Right cardiac atrium (tissue), 5 donors: Measurements from ENCODE around the gene FAAH. TPM values are rescaled to one million over a fixed set of nuclear protein-coding genes. Genes with fewer than 3 reads are reported as not detected.
"Not testable (repeated sequence)": the region's sequence is repeated elsewhere in the genome, so short reads cannot be mapped to it uniquely, and the experiment has no call there.

Experiments used
- ATAC-seq, 2 donors: fragments of 200-7000 bp; cut with Tn5 transposase; one replicate each; pipeline versions ENCODE4 v1.8.0 to v1.9.1; 2020; ENCODE audit warnings: moderate library complexity in 2 of 2, mild to moderate bottlenecking in 1 of 2
- DNase-seq, 3 donors: peaks; one replicate each; pipeline ENCODE4 v3.0.0-alpha.2; 2020
- H3K27ac ChIP-seq: one replicate; pipeline ENCODE4 v1.5.1; 2013; ENCODE audit warnings: mild to moderate bottlenecking, low read length, control low read depth, moderate library complexity
- H3K27me3 ChIP-seq: one replicate; pipeline ENCODE4 v1.6.1; 2013; ENCODE audit not compliant: control insufficient read depth, insufficient read depth
- H3K4me1 ChIP-seq: one replicate; pipeline ENCODE4 v1.6.1; 2013; ENCODE audit warnings: low read length; ENCODE audit not compliant: control insufficient read depth, insufficient read depth
- H3K4me3 ChIP-seq: one replicate; pipeline ENCODE4 v1.5.1; 2013; ENCODE audit warnings: low read length, control low read depth
- H3K9me3 ChIP-seq: one replicate; pipeline ENCODE4 v1.6.1; 2013; ENCODE audit warnings: low read length; ENCODE audit not compliant: control insufficient read depth
- WGBS: extraction: QIAGEN DNeasy Blood & Tissue Kit; methylation state at CpG from one replicate; pipeline ENCODE4 v1.1.7; 2013; 5-methylcytosine and 5-hydroxymethylcytosine counted together
- intact Hi-C, 4 donors: fragments of 100-400 bp; cut with DNase I; formaldehyde crosslinking; loops; one replicate each; pipeline versions ENCODE4 v1.11.0 to v1.14.0; 2022 to 2023
- long read RNA-seq, 4 donors: library from polyadenylated mRNA; unstranded; transcript quantifications; one replicate each; pipeline ENCODE4 v2.0.0, GENCODE V29; 2020 to 2021
- polyA plus RNA-seq: library from polyadenylated mRNA; stranded (reverse); fragments of 200-250 nt; gene quantifications from one replicate; pipeline ENCODE4 v1.2.3, GENCODE V29; 2013
- total RNA-seq, 4 donors: library from RNA; stranded (reverse); fragmentation: NEBNext Ultra II Directional; extraction: Animal tissue kit (Norgen Biotek cat#: 25700); gene quantifications; one replicate each; pipeline ENCODE4 v1.2.1, GENCODE V29; 2021
- donor health status: healthy with polysubstance abuse.
- donor health status: DM: no; HTN: yes; CAD: no.
- donor health status: DM: no; HTN: no; CAD: no.
- donor health status: DM: no; HTN: yes; CAD: no; lungs with severe emphysema.
- donor health status: DM: yes; HTN: yes; CAD: no.

FAAH gene
- total RNA-seq (10 to 100 TPM in 3 of 4 donors, 1 to 10 TPM in 1; 4.8 to 17.2 (median 14.7) TPM), polyA plus RNA-seq (10.4 TPM)
- long read RNA-seq, donor 1, transcript FAAH-201 (15 exons, 2,094 nt) = major isoform, 25 of 46 reads
- long read RNA-seq, donor 1, partial matches to known transcripts = 5 of 46 reads
- long read RNA-seq, donor 1, other reads (novel, unspliced or antisense) = 16 of 46 reads
- long read RNA-seq, donor 2, transcript FAAH-201 (15 exons, 2,094 nt) = major isoform, 12 of 27 reads
- long read RNA-seq, donor 2, partial matches to known transcripts = 1 of 27 reads
- long read RNA-seq, donor 2, other reads (novel, unspliced or antisense) = 14 of 27 reads
- long read RNA-seq, donor 3, transcript FAAH-201 (15 exons, 2,094 nt) = major isoform, 28 of 48 reads
- long read RNA-seq, donor 3, partial matches to known transcripts = 2 of 48 reads
- long read RNA-seq, donor 3, other reads (novel, unspliced or antisense) = 18 of 48 reads
- long read RNA-seq, donor 4, transcript FAAH-201 (15 exons, 2,094 nt) = major isoform, 18 of 34 reads
- long read RNA-seq, donor 4, partial matches to known transcripts = 1 of 34 reads
- long read RNA-seq, donor 4, other reads (novel, unspliced or antisense) = 15 of 34 reads

DNA sequence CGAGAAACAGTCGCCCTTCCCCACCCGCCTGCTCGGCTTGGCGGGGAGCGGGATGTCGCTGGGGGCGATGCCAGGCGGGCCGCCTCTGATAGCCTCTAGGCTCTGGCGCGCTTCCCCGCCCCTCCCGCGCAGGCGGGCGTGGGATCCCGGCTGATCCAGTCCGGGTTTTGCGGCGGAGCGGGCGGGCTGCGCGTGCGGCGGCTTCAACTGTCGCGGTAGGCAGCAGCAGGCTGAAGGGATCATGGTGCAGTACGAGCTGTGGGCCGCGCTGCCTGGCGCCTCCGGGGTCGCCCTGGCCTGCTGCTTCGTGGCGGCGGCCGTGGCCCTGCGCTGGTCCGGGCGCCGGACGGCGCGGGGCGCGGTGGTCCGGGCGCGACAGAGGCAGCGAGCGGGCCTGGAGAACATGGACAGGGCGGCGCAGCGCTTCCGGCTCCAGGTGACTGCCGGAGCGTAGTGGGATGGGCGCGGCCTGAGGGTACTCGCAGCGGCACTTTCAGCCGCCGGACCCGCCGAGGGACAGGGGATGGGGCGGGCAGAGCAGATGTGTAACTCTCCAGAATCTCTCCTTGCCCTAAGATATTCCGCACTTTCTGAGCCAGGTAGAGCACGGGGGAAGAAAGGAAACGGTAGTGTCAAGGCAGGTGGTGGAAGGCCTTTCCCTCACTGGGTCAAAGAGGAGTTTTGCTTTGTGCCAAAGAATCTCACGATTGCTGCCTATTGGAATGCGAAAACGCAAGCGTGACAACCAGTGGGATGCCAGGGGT lies at the start of gene FAAH:
Gene FAAH, plus strand, starts transcription at position 210 of the 764 bp plus-strand sequence. Its CDS starts 32 bp downstream, at position 242.
- Histone ChIP-seq H3K27me3 (no peaks in the 10 kb centered on the region), H3K4me1 (peaks cover 5% of the 10 kb centered on the region), H3K9me3 (no peaks in the 10 kb centered on the region), H3K27ac (no peak within 1 kb of the TSS), H3K4me3 (peak within 1 kb of the TSS; percentile 61)
- intact Hi-C loops = no loop called here
- peak; percentile 74 to 77 for ATAC-seq
- peak; percentile 61 to 86 (median 81) for DNase-seq
- 3% methylated on average over 75 of the region's 75 CpGs for WGBS

DNA sequence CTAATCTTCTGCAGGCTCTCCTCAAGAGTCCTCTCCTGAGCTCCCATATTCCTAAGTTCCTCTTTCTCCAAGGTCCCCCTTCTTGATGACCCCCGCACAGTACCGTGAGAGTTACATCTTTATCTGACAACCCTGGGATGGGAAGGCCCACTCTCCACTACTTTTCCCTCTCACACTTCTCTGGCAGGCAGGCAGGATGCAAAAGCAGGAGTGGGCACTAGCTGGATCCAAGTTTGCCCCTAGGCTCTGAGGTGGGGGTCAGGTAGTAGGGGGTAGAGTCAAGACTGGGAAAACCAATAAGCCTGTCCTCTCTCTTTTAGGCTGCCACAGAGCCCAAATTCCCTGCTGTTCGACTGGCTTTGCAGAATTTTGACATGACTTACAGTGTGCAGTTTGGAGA lies 49.6 kb upstream of the FAAH start:
- Histone ChIP-seq H3K9me3 (no peaks in the 10 kb centered on the region), H3K4me3 (no peak overlapping the region), H3K27me3 (no peaks in the 10 kb centered on the region), H3K4me1 (no peaks in the 10 kb centered on the region), H3K27ac (no peak overlapping the region)
- DNase-seq = no peak
- intact Hi-C loops = loop anchor here in 1 of 4 donors (5.0 to 10.0 kb wide), 2 partner anchors 42 to 100 kb away; partner anchors contain the start of genes LRRC41, RAD54L and UQCRH
- WGBS = 80% methylated on average over 3 of the region's 3 CpGs
- no peak for ATAC-seq

DNA sequence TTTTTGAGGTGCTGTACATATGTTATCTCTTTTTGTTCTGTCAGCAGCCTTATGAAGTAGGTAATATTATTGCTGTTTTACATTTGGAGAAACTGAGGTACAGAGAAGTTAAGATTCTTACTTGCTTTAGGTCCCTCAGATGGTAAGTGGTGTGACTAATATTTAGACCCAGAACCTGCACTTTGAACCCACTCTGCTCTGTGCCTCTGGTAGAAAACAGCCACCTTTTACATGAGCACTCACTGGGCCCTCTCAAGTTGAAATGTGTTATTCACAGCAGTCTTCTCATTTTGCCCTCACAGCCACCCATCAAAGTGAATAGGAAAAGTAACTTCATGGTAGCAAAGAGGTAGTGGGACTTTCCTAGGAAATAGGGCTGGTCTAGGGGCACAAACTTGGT lies 48.8 kb upstream of the FAAH start:
- no peaks in the 10 kb centered on the region for H3K27me3 ChIP-seq
- ATAC-seq = no peak
- intact Hi-C loops = loop anchor here in 1 of 4 donors (10.0 kb wide), 1 partner anchor 100 kb away; the partner anchor contains the start of gene RAD54L

DNA sequence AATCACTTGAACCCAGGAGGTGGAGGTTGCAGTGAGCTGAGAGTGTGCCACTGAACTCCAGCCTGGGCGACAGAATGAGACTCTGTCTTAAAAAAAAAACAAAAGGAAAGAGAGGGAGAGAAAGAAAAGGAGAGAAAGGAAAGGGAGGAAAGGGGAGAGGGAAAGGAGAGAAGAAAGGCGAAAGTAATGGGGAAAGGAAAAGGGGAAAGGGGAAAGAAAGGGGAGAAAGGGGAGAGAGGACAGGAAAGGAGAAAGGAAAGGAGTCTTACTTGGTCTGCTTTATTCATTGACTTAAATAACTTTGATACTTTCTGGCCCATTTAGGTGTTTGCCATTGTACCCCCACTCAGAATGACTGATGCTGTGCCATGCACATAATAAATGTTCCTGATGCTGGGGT lies 41.8 kb upstream of the FAAH start:
- Histone ChIP-seq H3K4me1 (no peaks in the 10 kb centered on the region), H3K9me3 (no peaks in the 10 kb centered on the region), H3K27ac (no peak overlapping the region), H3K27me3 (no peaks in the 10 kb centered on the region), H3K4me3 (no peak overlapping the region)
- ATAC-seq = no peak
- DNase-seq = no peak
- intact Hi-C loops = no loop called here
- WGBS = 85% methylated on average over 2 of the region's 2 CpGs

More for the DNA sequence above, 48.8 kb upstream of the FAAH start:
- no peaks in the 10 kb centered on the region for H3K9me3 ChIP-seq
- no peaks in the 10 kb centered on the region for H3K4me1 ChIP-seq
- no peak overlapping the region for H3K27ac ChIP-seq
- DNase-seq = no peak
- no peak overlapping the region for H3K4me3 ChIP-seq

GRCh38 chr1:46355920-46356319 lies 38.2 kb upstream of the FAAH start:
- H3K27me3 ChIP-seq, H3K4me3 ChIP-seq, H3K4me1 ChIP-seq, H3K27ac ChIP-seq, H3K9me3 ChIP-seq, DNase-seq, ATAC-seq, intact Hi-C loops: not testable (repeated sequence)
- WGBS = 84% methylated on average over 5 of the region's 5 CpGs

DNA sequence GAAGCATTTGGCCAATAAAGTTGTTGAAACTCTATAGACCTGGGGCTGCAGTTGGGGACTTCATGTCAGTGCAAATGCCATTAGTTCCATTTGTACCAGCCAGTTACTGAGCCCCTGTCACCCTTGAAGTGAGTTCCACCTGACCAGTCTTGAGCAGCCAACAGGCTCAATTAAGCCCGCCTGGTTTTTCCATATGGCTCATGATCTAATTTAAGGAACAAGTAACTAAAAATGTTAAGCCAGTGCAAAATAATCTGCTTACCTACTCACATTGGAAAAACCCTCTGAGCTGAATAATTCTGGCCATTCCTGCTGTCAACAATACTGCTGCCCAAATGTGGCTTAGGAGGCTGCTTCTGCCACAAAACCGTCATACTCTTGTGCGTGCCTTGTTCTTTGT lies 32.0 kb upstream of the FAAH start:
- Histone ChIP-seq H3K4me3 (no peak overlapping the region), H3K27me3 (no peaks in the 10 kb centered on the region), H3K4me1 (no peaks in the 10 kb centered on the region), H3K27ac (no peak overlapping the region), H3K9me3 (no peaks in the 10 kb centered on the region)
- ATAC-seq = no peak
- WGBS = 93% methylated on average over 3 of the region's 3 CpGs
- no peak for DNase-seq
- intact Hi-C loops = no loop called here

GRCh38 chr1:46363121-46363520 lies 31.0 kb upstream of the FAAH start:
- WGBS = 97% methylated on average over 5 of the region's 5 CpGs
- intact Hi-C loops = no loop called here

DNA sequence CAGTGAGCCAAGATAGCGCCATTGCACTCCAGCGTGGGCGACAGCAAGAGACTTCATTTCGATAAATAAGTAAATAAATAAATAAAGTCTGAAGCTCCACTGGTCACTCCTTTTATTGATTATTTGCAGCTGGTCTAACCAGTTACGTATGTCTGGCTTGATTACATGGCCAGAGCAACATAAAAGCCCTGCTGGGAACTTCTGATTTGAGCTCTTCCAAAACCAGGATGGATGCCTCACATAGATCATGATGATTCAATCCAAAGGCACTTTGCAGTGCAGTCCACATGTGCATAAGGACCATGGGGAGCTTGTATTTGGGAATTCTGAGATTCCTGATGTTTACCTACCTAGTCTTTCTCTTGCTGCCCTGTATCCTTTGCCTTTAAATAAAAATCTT lies 29.5 kb upstream of the FAAH start:
- intact Hi-C loops = no loop called here
- no peak overlapping the region for H3K27ac ChIP-seq
- no peaks in the 10 kb centered on the region for H3K9me3 ChIP-seq
- no peaks in the 10 kb centered on the region for H3K27me3 ChIP-seq
- no peak for ATAC-seq
- no peak for DNase-seq
- 87% methylated on average over 5 of the region's 5 CpGs for whole genome bisulfite sequencing
- H3K4me3 ChIP-seq = no peak overlapping the region
- H3K4me1 ChIP-seq = no peaks in the 10 kb centered on the region

More at GRCh38 chr1:46363121-46363520, 31.0 kb upstream of the FAAH start:
- Histone ChIP-seq H3K4me3 (no peak overlapping the region), H3K4me1 (no peaks in the 10 kb centered on the region), H3K9me3 (no peaks in the 10 kb centered on the region), H3K27me3 (no peaks in the 10 kb centered on the region), H3K27ac (no peak overlapping the region)
- ATAC-seq (no peak), DNase-seq (no peak)

DNA sequence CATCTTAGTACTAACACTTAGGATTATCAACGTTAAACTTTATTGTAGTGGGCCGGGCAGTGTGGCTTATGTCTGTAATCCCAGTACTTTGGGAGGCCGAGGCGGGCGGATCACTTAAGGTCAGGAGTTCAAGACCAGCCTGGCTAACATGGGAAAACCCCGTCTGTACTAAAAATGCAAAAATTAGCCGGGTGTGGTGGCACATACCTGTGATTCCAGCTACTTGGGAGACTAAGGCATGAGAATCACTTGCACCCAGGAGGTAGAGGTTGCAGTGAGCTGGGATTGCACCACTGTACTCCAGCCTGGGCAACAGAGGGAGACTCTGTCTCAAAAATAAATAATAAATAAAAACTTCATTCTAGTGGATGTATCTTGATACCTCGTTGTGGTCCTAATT lies 28.3 kb upstream of the FAAH start:
- intact Hi-C loops, H3K27me3 ChIP-seq, ATAC-seq, DNase-seq, H3K4me3 ChIP-seq, H3K9me3 ChIP-seq, H3K4me1 ChIP-seq, H3K27ac ChIP-seq: not testable (repeated sequence)
- 95% methylated on average over 8 of the region's 8 CpGs for WGBS

GRCh38 chr1:46367072-46367471 lies 27.0 kb upstream of the FAAH start:
- ATAC-seq (no peak), DNase-seq (no peak)
- intact Hi-C loops = no loop called here
- Histone ChIP-seq H3K4me3 (no peak overlapping the region), H3K4me1 (no peaks in the 10 kb centered on the region), H3K27ac (no peak overlapping the region), H3K9me3 (no peaks in the 10 kb centered on the region), H3K27me3 (no peaks in the 10 kb centered on the region)
- WGBS = 85% methylated on average over 3 of the region's 3 CpGs

DNA sequence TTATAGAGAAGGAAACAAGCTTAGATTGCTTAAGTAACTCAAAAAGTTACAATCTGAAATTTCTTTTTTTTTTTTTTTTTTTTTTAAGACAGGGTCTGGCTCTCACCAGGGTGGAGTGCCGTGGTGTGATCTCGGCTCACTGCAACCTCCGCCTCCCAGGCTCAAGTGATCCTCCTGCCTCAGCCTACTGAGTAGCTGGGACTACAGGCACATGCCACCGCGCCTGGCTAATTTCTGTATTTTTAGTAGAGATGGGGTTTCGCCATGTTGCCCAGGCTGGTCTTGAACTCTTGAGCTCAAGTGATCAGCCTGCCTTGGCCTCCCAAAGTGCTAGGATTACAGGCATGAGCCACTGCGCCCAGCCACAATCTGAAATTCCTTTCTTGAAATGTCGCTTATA lies 26.4 kb upstream of the FAAH start:
- H3K27me3 ChIP-seq, H3K4me3 ChIP-seq, intact Hi-C loops, H3K9me3 ChIP-seq, DNase-seq, H3K27ac ChIP-seq, ATAC-seq, H3K4me1 ChIP-seq: not testable (repeated sequence)
- 96% methylated on average over 8 of the region's 8 CpGs for WGBS
